Testis (tissue), 3 donors: ENCODE results near the gene TMSB15A. TPM values are rescaled to one million over a fixed set of nuclear protein-coding genes. Genes with fewer than 3 reads are reported as not detected.
"Not testable (repeated sequence)": the region's sequence is repeated elsewhere in the genome, so short reads cannot be mapped to it uniquely, and the experiment has no call there.

ENCODE experiments used
- DNase-seq: peaks from one replicate; pipeline ENCODE4 v3.0.0-alpha.2; 2019
- H3K27ac ChIP-seq, 2 donors: fragments of 200-600 bp; sonication (generic); one replicate each; pipeline ENCODE4 v1.5.1; 2019
- H3K27me3 ChIP-seq: fragments of 200-600 bp; sonication (generic); one replicate; pipeline ENCODE4 v1.5.1; 2019
- H3K36me3 ChIP-seq: fragments of 200-600 bp; sonication (generic); one replicate; pipeline ENCODE4 v1.5.1; 2017; ENCODE audit warnings: low read depth; ENCODE audit errors: missing control alignments
- H3K4me1 ChIP-seq: fragments of 200-600 bp; sonication (generic); one replicate; pipeline ENCODE4 v1.5.1; 2019
- H3K4me3 ChIP-seq, 2 donors: fragments of 200-600 bp; sonication (generic); one replicate each; pipeline ENCODE4 v1.5.1; 2017 to 2019
- H3K9me3 ChIP-seq: fragments of 200-600 bp; sonication (generic); one replicate; pipeline ENCODE4 v1.5.1; 2017
- CTCF ChIP-seq, 3 experiments: fragments of 450-650 bp in 2 of 3; fragments of 200-600 bp in 1 of 3; sonication (generic) in 1 of 3; IDR thresholded peaks; one replicate each; pipeline ENCODE4 v1.5.1; 2016 to 2019; ENCODE audit warnings: antibody characterized with exemption in 3 of 3, mild to moderate bottlenecking in 2 of 3, moderate library complexity in 1 of 3
- POLR2A ChIP-seq: fragments of 450-650 bp; IDR thresholded peaks from one replicate; pipeline ENCODE4 v1.6.1; 2017; ENCODE audit warnings: antibody characterized with exemption, mild to moderate bottlenecking, moderate library complexity
- WGBS, 2 donors: methylation state at CpG; one replicate each; pipeline ENCODE4 v1.1.5; 2018; 5-methylcytosine and 5-hydroxymethylcytosine counted together
- intact Hi-C: fragments of 100-400 bp; cut with DNase I; formaldehyde crosslinking; loops from one replicate; pipeline ENCODE4 v1.15.1; 2023; ENCODE audit warnings: low total_unique reads
- polyA plus RNA-seq: library from polyadenylated mRNA; stranded (reverse); fragments of 350-450 nt; fragmentation: Illumina TruSeq; extraction: RNeasy Lipid Tissue Mini Kit (QIAGEN cat#74804); gene quantifications from one replicate; pipeline ENCODE4 v1.2.3, GENCODE V29; 2014; ENCODE audit warnings: low read depth, low replicate concordance; ENCODE audit not compliant: insufficient read depth
- total RNA-seq, 2 donors: library from RNA; depleted of rRNA; stranded (reverse); fragments of >200 nt; gene quantifications; one replicate each; pipeline ENCODE4 v1.2.3, GENCODE V29; 2016

TMSB15A gene
- total and polyA plus RNA-seq, 3 donors from 2014 or later, result 3.7 to 9.2 (median 6.8) TPM

DNA sequence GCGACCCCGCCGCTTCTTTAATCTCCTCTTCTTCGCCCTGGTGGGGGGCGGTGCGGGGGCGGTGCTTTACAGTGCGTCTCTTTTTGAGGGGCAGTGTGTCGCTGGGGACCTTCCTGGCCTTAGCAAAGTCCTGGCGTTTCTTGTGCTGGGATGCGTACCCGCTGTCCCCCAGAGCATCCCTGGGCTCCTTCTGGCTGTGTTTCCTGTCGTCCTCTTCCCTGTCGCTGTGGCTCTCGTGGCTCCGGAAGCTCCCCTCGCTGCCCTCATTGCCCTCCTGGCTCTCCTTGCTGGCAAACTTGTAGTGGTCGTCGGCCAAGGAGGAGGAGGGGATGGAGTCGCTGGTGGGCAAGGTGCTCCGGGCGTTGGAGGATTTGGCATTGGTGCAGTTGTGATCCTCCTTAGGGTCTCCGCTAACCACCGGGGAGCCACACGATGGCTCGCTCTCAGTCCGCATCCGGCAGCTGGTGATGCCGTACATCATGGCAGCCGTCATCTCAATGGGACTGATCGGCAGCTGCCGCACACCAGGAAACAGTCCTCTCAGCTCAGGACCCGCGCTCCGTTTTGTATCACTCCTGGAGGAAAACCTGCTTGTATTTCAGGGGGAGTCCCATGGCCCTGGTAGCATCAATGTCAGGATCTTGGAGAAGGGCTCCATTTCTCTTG lies 30.4 kb upstream of the TMSB15A start:
- DNase-seq, result peak; percentile 15
- WGBS, 2 donors, result 15% methylated on average over 32 of the region's 35 CpGs; no CpG with 5 or more reads in 1 of the 2 donors
- no peaks in the 10 kb centered on the region for H3K9me3 ChIP-seq
- no peaks in the 10 kb centered on the region for H3K4me1 ChIP-seq
- intact Hi-C loops, result no loop called here
- TF ChIP-seq CTCF (IDR thresholded peaks at IDR 0.05) (no peak), POLR2A (no peak)
- H3K27me3 ChIP-seq, result no peaks in the 10 kb centered on the region
- no peak overlapping the region for H3K27ac ChIP-seq
- H3K36me3 ChIP-seq, result no peaks in the 10 kb centered on the region
- no peak overlapping the region for H3K4me3 ChIP-seq

DNA sequence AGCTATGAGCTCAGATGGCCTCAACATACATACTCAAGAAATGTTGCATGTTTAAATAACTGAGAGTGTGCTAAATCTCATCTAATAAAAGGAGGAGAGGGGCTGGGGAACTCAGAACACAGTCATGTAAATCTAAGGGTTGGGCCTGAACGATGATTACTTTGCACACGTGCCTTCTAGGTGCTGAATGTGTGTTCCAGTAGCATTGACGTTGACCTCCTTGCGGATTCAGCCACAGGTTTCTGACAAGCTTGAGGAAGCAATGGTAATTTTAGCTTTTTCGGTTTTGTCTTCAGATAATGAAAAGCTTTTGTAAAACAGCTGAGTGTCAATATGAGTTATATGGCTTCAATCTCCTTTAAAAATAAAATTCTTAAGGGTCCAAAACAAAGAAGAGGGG lies 29.6 kb upstream of the TMSB15A start:
- H3K9me3 ChIP-seq, intact Hi-C loops, DNase-seq, H3K36me3 ChIP-seq, H3K4me1 ChIP-seq, H3K27me3 ChIP-seq, H3K4me3 ChIP-seq, H3K27ac ChIP-seq: not testable (repeated sequence)
- 66 to 73% methylated on average over 5 of the region's 5 CpGs for WGBS, 2 donors

DNA sequence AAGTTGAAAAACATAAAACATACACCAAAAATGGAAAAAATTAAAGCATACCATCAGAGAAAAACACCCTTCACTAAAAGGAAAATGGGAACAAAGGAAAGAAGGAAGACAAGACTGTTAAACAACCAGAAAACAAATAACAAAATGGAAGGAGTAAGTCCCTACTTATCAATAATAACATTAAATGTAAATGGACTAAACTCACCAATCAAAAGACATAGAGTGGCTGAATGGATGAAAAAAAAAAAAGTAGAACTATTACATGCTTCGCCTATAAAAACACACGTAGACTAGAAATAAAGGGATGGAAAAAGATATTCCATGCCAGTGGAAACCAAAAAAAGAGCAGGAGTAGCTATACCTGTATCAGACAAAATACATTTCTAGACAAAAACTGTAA lies 19.4 kb upstream of the TMSB15A start:
- intact Hi-C loops, result no loop called here
- no peaks in the 10 kb centered on the region for H3K4me1 ChIP-seq
- DNase-seq, result no peak
- no peak overlapping the region for H3K27ac ChIP-seq
- H3K4me3 ChIP-seq, result no peak overlapping the region
- no peaks in the 10 kb centered on the region for H3K9me3 ChIP-seq
- H3K36me3 ChIP-seq, result no peaks in the 10 kb centered on the region
- TF ChIP-seq CTCF (IDR thresholded peaks at IDR 0.05) (no peak), POLR2A (no peak)
- WGBS, 2 donors, result 86 to 93% methylated on average over 2 of the region's 2 CpGs
- no peaks in the 10 kb centered on the region for H3K27me3 ChIP-seq

DNA sequence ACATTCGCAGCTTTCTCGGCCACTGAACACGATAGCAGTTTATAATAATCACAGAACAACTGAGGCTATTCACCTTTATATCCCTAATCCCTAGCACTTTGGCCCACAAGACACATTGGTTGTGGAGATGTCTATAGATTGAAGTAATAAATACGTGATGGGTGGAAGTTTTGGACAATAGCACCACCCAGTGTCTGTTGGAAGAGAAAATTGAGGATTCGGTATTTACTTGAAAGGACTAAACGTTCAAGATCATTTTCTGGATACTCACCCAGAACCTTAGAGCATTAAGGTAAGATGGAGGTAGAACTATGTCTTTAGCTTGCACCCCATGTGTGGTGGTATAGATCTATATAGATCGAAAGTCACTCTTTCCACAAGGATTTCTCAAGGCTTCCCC lies 787 bp upstream of the TMSB15A start:
- intact Hi-C loops, result no loop called here
- no peak overlapping the region for H3K27ac ChIP-seq
- no peak overlapping the region for H3K4me3 ChIP-seq
- no peaks in the 10 kb centered on the region for H3K27me3 ChIP-seq
- H3K4me1 ChIP-seq, result no peaks in the 10 kb centered on the region
- no peaks in the 10 kb centered on the region for H3K36me3 ChIP-seq
- no peak for TF ChIP-seq POLR2A
- TF ChIP-seq CTCF (IDR thresholded peaks at IDR 0.05), result no peak
- 14 to 28% methylated on average over 4 to 7 of the region's 7 CpGs for WGBS, 2 donors
- DNase-seq, result no peak
- no peaks in the 10 kb centered on the region for H3K9me3 ChIP-seq

- no peaks in the 10 kb centered on the region for H3K9me3 ChIP-seq
- TF ChIP-seq CTCF (IDR thresholded peaks at IDR 0.05) (no peak), POLR2A (no peak)
- no peaks in the 10 kb centered on the region for H3K27me3 ChIP-seq
- H3K4me3 ChIP-seq, result no peak overlapping the region
- H3K36me3 ChIP-seq, result no peaks in the 10 kb centered on the region
- H3K27ac ChIP-seq, result no peak overlapping the region
- intact Hi-C loops, result no loop called here
- DNase-seq, result no peak
- 92 to 95% methylated on average over 1 of the region's 1 CpG for WGBS, 2 donors
- H3K4me1 ChIP-seq, result no peaks in the 10 kb centered on the region
These were observed 2.0 kb downstream of the TMSB15A start for GRCh38 chrX:102514536-102514935.
